RWPE2 (cell line): Measurements from ENCODE around the gene FEZ2.
A peak's percentile ranks its signal among the peaks of the same experiment; 100 is the strongest.

ENCODE experiments used
- ATAC-seq: fragments of 200-7000 bp; cut with Tn5 transposase; 3 replicates; pipeline ENCODE4 v1.9.1; 2021; ENCODE audit warnings: low read depth
- DNase-seq: peaks from one replicate; pipeline ENCODE4 v3.0.0-alpha.2; 2020; ENCODE audit warnings: low spot score
- H3K27ac ChIP-seq: fragments of 450-650 bp; 2 replicates; pipeline ENCODE4 v1.5.1; 2017; ENCODE audit warnings: mild to moderate bottlenecking; ENCODE audit not compliant: poor library complexity, severe bottlenecking
- H3K27me3 ChIP-seq: fragments of 250-450 bp; sonication (Bioruptor Pico); 2 replicates; pipeline ENCODE4 v1.5.1; 2021; ENCODE audit warnings: mild to moderate bottlenecking, moderate library complexity; ENCODE audit not compliant: insufficient read depth, poor library complexity, severe bottlenecking
- H3K36me3 ChIP-seq: fragments of 250-450 bp; sonication (Bioruptor Pico); 2 replicates; pipeline ENCODE4 v1.5.1; 2020; ENCODE audit warnings: low read depth, mild to moderate bottlenecking, moderate library complexity
- H3K4me1 ChIP-seq: fragments of 250-450 bp; sonication (Bioruptor Pico); 2 replicates; pipeline ENCODE4 v1.5.1; 2021; ENCODE audit warnings: mild to moderate bottlenecking, moderate library complexity; ENCODE audit not compliant: insufficient read depth, poor library complexity, severe bottlenecking
- H3K4me3 ChIP-seq: fragments of 250-450 bp; sonication (Bioruptor Pico); 2 replicates; pipeline ENCODE4 v1.5.1; 2021; ENCODE audit warnings: mild to moderate bottlenecking, moderate library complexity; ENCODE audit not compliant: severe bottlenecking
- H3K9me3 ChIP-seq: fragments of 250-450 bp; sonication (Bioruptor Pico); 2 replicates; pipeline ENCODE4 v1.5.1; 2021; ENCODE audit warnings: mild to moderate bottlenecking, moderate library complexity; ENCODE audit not compliant: severe bottlenecking
- CTCF ChIP-seq: fragments of 450-650 bp; IDR thresholded peaks from one replicate; pipeline ENCODE4 v1.5.1; 2017; ENCODE audit warnings: mild to moderate bottlenecking, moderate library complexity; ENCODE audit not compliant: poor library complexity, severe bottlenecking

Gene FEZ2

GRCh38 chr2:36540986-36541754 lies 56.8 kb downstream of the FEZ2 start:
- no peak for TF ChIP-seq CTCF
- no peak for DNase-seq
- ATAC-seq = no peak
- no peaks in the 10 kb centered on the region for H3K9me3 ChIP-seq
- H3K4me1 ChIP-seq = no peaks in the 10 kb centered on the region
- H3K36me3 ChIP-seq = peaks cover 95% of the 10 kb centered on the region
- H3K27ac ChIP-seq = no peak overlapping the region
- H3K4me3 ChIP-seq = no peak overlapping the region
- no peaks in the 10 kb centered on the region for H3K27me3 ChIP-seq

GRCh38 chr2:36539631-36540030 lies 58.3 kb downstream of the FEZ2 start:
- Histone ChIP-seq H3K36me3 (peaks cover 89% of the 10 kb centered on the region), H3K9me3 (no peaks in the 10 kb centered on the region), H3K27ac (peak overlapping the region; percentile 8), H3K27me3 (no peaks in the 10 kb centered on the region), H3K4me3 (no peak overlapping the region), H3K4me1 (no peaks in the 10 kb centered on the region)
- TF ChIP-seq CTCF = no peak
- ATAC-seq (peak; percentile 59; the same call in 2 of the 3 replicates), DNase-seq (no peak)

GRCh38 chr2:36538335-36538734 lies 59.6 kb downstream of the FEZ2 start:
- H3K4me3 ChIP-seq = no peak overlapping the region
- DNase-seq = no peak
- H3K27ac ChIP-seq = no peak overlapping the region
- no peaks in the 10 kb centered on the region for H3K27me3 ChIP-seq
- no peaks in the 10 kb centered on the region for H3K9me3 ChIP-seq
- H3K4me1 ChIP-seq = no peaks in the 10 kb centered on the region
- H3K36me3 ChIP-seq = peaks cover 80% of the 10 kb centered on the region
- no peak for TF ChIP-seq CTCF
- ATAC-seq = no peak

- no peak for ATAC-seq
- Histone ChIP-seq H3K4me3 (no peak overlapping the region), H3K4me1 (no peaks in the 10 kb centered on the region), H3K9me3 (no peaks in the 10 kb centered on the region), H3K36me3 (peaks cover 83% of the 10 kb centered on the region), H3K27ac (no peak overlapping the region), H3K27me3 (no peaks in the 10 kb centered on the region)
- no peak for TF ChIP-seq CTCF
- no peak for DNase-seq
Observed at GRCh38 chr2:36536776-36537175, 61.2 kb downstream of the FEZ2 start.

- no peak for TF ChIP-seq CTCF
- H3K36me3 ChIP-seq = peaks cover 80% of the 10 kb centered on the region
- no peaks in the 10 kb centered on the region for H3K27me3 ChIP-seq
- no peaks in the 10 kb centered on the region for H3K9me3 ChIP-seq
- ATAC-seq (no peak), DNase-seq (no peak)
- H3K4me3 ChIP-seq = no peak overlapping the region
- no peak overlapping the region for H3K27ac ChIP-seq
- no peaks in the 10 kb centered on the region for H3K4me1 ChIP-seq
Observed at GRCh38 chr2:36535099-36535498, 62.9 kb downstream of the FEZ2 start.
